HL-60/S4 treated with retinoic acid at 250 ng/mL for 4 days and 3 days (cell line): ENCODE data around the gene FAM171A1.

ENCODE experiments used
- in situ Hi-C: fragments of 300-500 bp; cut with MboI; formaldehyde crosslinking; loops from 2 replicates; pipeline ENCODE4 v1.7.0; 2022; ENCODE audit warnings: low sequenced_read_pairs

The FAM171A1 gene

DNA sequence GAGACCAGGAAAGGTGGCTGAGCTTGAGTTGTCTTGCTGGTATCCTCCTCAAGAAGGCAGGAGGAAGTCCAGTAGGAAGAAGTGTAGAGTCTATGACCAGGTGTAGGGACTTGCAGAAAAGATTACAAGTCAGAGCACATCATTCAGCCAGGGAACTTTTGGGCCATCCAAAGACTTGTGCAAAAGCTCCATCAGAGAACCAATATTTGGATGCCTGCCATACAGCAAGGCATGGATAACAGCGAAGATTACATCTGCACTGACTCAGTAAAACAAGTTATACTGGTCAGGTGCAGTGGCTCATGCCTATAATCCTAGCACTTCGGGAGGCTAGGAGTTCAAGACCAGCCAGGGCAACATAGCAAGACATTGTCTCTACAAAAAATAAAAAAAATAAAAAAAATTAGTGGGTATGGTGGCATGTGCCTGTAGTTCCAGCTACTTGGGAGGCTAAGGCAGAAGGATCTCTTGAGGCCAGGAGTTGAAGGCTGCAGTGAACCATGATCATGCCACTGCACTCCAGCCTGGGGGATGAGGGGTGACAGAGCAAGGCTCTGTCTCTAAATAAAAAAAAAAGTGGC is 189.4 kb downstream of the FAM171A1 start:
- in situ Hi-C loops = no loop called here

DNA sequence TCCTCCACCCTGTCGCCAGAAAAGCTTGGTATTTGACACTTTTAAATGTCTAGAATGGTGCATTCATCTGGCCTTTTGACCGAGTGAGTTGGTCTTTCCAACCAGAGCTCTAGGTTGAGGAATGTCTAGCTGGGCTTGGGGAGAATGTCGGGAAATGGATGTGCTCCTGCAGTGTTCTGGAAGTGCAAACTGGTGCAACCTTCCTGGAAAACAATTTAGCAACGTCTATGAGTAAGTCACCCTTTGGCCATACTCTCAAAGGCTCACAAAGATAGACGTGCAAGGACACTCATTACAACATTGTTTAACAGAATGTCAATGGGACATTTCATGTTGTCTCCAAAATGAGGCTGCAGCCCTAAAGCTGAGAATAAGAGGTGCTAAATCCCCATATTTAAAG is 190.4 kb downstream of the FAM171A1 start:
- in situ Hi-C loops = no loop called here

DNA sequence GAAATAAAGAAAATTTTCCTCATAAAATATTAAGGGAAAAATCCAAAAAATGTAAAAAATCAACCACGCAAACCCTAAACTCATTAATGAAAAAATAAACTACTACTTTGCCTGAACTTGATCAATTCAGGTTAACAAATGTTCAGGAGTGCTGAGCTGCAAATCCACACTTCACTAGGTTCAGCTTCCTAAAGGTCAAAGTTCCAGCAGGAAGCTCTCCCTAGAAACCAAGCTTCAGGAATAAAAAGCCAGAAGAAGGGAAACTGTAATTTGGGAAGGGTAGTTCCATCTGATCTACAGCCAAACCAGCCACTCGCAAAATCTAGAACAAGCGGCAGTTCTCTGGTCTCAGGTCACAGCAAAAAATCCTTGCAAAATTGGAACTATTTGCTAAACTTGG is 194.8 kb downstream of the FAM171A1 start:
- in situ Hi-C loops = no loop called here

DNA sequence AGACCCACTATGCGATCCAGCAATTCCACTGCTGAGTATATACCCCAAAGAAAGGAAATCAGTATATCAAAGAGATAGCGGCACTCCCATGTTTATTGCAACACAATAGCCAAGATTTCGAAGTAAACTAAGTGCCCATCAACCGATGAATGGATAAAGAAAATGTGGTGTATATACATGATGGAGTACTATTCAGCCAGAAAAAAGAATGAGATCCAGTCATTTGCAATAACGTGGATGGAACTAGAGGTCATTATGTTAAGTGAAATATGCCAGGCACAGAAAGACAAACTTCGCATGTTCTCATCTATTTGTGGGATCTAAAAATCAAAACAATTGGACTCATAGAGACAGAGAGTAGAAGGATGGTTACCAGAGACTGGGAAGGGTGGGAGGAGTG is 195.5 kb downstream of the FAM171A1 start:
- in situ Hi-C loops = no loop called here

DNA sequence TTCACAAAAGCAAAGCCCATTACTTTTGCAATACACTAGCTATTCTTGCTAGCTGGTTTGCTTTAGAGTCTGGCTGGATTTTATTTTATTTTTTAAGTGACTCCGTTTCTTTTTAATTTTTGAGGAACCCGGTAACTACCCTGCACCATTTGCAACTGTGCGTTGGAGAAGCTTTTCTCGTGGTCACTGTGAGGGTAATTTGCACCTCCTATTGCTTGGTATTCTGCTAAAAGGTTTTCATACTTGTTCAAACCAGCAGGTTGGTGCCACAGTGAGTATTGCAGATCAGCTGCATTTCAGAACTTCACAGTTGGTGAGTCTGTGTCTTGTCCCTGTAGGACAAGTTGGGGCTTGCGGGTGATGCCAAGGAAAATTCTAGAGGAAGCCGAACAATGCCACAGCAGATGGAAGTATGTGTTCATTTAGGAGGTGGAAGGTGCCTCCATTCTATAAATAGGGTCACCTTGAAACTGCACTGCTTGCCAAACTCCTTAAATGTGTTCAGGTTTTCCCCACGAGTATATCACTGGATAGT is 198.7 kb downstream of the FAM171A1 start:
- in situ Hi-C loops = no loop called here

DNA sequence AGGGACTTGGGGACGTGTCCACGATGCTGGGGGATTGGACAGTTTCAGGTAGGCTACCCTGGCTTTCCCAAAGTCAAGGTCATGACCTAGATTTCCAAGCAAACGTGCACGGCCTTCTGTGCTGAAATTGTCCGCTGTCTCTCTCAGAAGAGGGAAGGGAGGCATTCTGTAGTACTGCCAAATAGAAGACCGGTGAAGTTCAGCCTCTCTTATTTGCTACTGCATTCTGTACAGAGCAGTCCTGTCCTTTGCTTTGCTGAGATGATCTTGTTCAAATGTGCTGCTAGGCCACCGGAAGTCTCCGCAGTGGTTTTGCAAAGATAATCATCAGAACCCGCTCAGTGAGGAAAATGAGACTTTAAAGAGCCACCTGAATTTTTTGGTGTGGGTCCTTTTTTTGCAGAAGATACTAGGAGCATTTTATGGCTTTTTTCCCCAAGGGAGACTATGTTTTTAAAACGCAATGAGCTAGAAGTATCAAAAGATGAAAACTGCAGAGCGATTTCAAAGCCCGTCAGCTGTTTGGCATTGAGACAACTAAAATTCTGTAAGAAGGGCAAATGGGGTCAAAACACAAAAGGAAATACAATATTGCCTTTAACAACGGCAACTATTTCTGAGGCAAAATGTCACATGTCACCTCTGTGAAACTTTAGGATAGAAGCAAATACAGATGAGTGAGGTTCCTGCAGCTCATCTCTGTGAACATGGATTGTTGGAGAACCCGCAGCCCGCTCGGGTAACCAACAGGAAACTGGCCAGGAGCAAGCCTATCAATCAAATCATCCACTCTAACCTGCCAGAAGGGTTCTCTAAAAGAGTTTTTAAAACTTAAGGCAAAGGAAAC is 201.3 kb downstream of the FAM171A1 start:
- in situ Hi-C loops = no loop called here

DNA sequence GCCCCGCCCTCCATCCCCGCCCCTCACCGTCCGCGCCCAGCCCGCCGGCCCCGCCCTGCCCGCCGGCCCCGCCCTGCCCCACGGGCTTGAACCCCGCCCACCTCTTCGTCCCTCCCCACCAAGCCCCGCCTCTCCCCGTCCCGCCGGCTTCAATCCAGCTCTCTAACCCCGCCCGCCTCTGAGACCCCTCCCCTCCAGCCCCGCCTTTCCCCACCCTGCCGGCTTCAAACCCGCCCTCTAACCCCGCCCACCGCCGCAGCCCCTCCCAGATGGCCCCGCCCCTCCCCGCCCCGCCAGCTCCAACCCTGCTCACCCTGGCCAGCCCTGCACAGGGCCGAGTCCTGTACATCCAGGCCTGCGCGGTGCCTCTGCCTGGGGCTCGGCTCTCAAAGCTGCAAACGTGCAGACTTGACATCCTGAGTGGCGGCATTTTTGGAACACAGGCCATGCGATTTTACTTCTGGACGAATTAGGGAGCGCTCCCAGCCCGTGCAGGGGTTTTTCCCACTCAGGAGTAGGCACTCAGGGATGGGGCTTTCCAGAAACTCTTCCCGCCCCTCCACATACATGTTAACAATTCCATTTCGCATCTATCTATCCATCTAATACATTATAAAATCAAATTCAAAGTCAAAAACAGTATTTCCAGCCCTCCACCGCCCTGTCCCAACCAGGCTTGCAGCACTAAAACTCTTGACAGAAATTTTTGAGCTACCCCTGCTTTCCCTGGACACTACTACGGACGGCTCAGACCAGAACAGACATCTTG is 202.1 kb downstream of the FAM171A1 start:
- in situ Hi-C loops = no loop called here

DNA sequence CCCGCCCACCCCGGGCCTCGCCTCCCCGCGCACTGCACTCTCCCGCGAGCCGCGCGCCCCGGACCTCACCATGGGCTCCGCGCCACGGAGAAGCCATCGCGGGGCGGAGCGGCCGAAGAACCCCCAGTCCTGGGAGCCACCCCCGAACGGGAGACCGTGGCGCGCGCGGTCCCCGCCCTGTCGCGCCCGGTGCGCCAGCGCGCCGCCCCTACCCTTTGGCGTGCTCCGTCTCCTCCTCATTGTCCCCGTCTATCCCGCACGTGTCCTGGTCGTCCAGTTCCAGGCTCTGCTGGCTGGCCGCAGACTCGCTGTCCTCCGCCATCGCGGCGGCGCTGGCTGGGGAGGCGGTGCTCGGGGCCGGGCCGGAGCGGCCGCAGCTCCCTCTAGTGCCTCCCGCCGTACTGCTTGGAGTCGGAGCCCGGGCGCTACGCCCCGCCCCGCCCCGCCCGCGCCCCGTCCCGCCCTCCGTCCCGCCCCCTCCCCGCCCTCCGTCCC is 202.8 kb downstream of the FAM171A1 start, which contains the start of gene NMT2:
TSS of gene NMT2 (minus strand) at position 403 of the 495 bp plus-strand sequence. CDS start at position 322, 81 bp downstream.
- in situ Hi-C loops = no loop called here

DNA sequence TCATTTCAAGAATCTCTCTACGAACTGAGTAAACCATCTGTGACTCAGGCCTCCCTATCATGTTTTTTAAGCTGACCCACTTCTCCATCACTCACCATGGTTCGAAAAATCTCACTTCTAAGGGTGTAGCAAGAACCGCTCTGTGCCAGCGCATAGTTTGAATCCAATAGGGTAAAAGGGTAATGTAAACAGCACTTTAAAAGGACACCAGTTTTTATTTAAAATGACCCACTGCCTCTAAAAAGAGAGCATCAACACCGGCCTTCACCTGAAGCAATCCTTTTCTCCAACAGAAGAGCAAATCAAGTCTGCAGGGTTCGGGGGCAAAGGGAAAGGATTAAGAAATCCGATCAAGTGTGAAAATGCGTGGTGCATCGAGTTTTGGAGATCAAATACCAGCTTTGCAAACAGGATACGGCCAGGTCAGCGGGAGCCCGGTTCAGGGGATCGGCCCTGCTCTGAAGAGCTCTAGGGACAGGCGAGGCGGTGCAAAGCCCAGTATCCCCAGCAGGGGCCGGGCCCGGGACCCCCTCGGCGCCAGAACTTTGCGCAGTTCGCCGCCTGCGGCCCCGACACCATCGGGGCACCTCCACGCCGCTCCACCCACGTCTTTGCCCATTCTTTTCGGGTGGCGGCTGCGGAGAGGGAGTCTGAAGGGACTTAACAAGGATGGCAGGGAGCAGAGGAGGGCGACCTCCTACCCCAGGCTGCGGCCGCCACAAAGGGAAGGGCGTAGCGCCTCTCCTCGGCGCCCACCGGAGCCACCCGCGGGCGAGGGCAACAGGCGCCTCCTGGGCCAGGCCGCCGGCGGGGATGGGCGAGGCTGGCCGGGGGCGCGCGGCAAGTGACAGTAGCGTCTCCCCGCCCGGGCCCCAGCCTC is 203.4 kb downstream of the FAM171A1 start:
- in situ Hi-C loops = no loop called here

DNA sequence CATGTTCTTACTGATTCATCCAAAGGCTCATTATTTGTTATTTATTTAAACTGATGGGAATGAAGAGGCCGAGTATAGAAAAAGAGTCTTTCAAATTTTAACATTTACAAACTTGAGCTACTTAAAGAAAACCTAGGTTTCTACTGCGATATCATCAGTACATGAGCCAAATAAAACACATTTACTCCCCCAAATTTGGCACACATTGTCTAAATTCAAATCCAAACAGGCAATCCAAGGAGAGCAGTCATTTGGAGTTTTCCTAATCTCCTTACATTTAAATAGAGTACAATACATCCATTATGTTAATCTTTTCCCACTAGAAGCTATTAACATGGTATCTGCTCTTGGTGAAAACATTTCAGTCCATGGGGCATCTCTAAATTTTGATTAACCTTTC is 204.8 kb downstream of the FAM171A1 start:
- in situ Hi-C loops = no loop called here

DNA sequence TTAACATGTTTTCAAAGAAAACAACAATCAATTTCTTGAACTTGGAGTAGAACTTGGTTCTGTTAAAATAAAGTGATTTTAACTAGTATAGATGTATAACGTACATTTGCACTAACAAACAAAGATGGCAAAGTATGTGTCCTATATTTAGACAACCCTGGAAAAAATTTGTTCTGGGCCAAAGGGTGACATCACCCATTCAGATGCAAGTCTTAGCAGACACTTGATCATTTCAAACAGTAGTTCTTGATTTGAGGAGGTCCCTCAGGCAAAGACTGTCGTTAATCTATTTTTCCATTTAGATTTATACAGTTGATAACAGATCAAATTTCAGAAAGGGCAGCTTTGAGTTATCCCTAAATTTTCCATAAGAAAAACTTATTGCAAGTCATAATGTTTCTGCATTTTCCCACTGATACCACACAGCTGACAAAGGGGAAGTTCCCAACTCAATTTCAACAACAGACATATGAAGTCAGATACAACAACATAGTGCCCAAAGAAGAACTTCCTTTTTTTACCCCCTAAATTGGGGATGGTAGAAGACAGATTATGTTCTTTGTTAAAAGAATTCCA is 207.7 kb downstream of the FAM171A1 start:
- in situ Hi-C loops = no loop called here
